Endothelial cell of umbilical vein (primary cell): ENCODE data around the gene DYNC2H1. TPM values are rescaled to one million over a fixed set of nuclear protein-coding genes. Genes with fewer than 3 reads are reported as not detected.

Experiments used
- BruUV-seq: library from RNA; stranded (reverse); fragments of 400-500 nt; replicated peaks from 2 replicates; lab custom pipeline; 2021; lab: Mats Ljungman, UMichigan
- CTCF ChIA-PET: fragments of 300-600, 350-600 bp; sonication (Branson Sonifier 250); formaldehyde crosslinking; loops from one replicate; lab custom pipeline; 2021; ENCODE audit warnings: antibody characterized with exemption, inconsistent platforms; lab: Charles Lee
- POLR2A ChIA-PET: fragments of 300-600, 350-600 bp; sonication (Branson Sonifier 250); formaldehyde crosslinking; loops from one replicate; lab custom pipeline; 2021; ENCODE audit warnings: antibody characterized with exemption, inconsistent platforms; lab: Charles Lee
- DNase-seq: peaks from one replicate; pipeline ENCODE4 v3.0.0-alpha.2; 2011; ENCODE audit warnings: low read depth, low spot score
- FAIRE-seq: peaks from 2 replicates; lab custom pipeline; 2011; peaks lifted over from hg19 to GRCh38; lab: Jason Lieb, UNC
- H2AFZ ChIP-seq: 2 replicates; pipeline ENCODE4 v1.6.0; 2012; ENCODE audit warnings: low read depth, low read length, control low read depth, inconsistent platforms
- H3K27ac ChIP-seq: 2 replicates; pipeline ENCODE4 v1.5.1; 2011; ENCODE audit warnings: low read depth, mild to moderate bottlenecking, control low read depth, low read length, moderate library complexity; ENCODE audit not compliant: insufficient read depth
- H3K27me3 ChIP-seq, 2 experiments: 2 replicates each; pipeline versions ENCODE4 v1.6.0 to v1.6.1; 2011; ENCODE audit warnings: low read length in 2 of 2, mixed read lengths in 1 of 2; ENCODE audit not compliant: control insufficient read depth in 2 of 2, insufficient read depth in 2 of 2
- H3K36me3 ChIP-seq, 2 experiments: 2 replicates in 1 of 2; 3 replicates in 1 of 2; pipeline ENCODE4 v1.5.1; 2011; ENCODE audit warnings: low read length in 2 of 2, mild to moderate bottlenecking in 1 of 2, moderate library complexity in 1 of 2; ENCODE audit not compliant: control insufficient read depth in 2 of 2, insufficient read depth in 2 of 2; ENCODE audit errors: extremely low read depth in 1 of 2
- H3K4me1 ChIP-seq: 3 replicates; pipeline ENCODE4 v1.5.1; 2011; ENCODE audit warnings: mild to moderate bottlenecking, low read length; ENCODE audit not compliant: control insufficient read depth, insufficient read depth; ENCODE audit errors: extremely low read depth
- H3K4me2 ChIP-seq: 2 replicates; pipeline ENCODE4 v1.6.1; 2011; ENCODE audit warnings: low read length, control low read depth, mixed read lengths; ENCODE audit not compliant: insufficient read depth
- H3K4me3 ChIP-seq, 3 experiments: fragments of 200-600 bp in 1 of 3; sonication (generic), shearing (Covaris generic) in 1 of 3; replicated peaks in 1 of 3; 2 replicates each; pipeline ENCODE4 v1.5.1; 2011 to 2016; ENCODE audit warnings: control low read depth in 3 of 3, low read length in 3 of 3, mild to moderate bottlenecking in 2 of 3, inconsistent platforms in 1 of 3, low read depth in 1 of 3, moderate library complexity in 1 of 3; ENCODE audit not compliant: insufficient read depth in 1 of 3
- H3K79me2 ChIP-seq: 2 replicates; pipeline ENCODE4 v1.6.0; 2012; ENCODE audit warnings: low read length, inconsistent platforms; ENCODE audit not compliant: control insufficient read depth, insufficient read depth
- H3K9ac ChIP-seq: replicated peaks from 2 replicates; pipeline ENCODE3; 2011; ENCODE audit warnings: low read length, control low read depth; ENCODE audit not compliant: insufficient read depth; ENCODE audit errors: extremely low read depth
- H3K9me1 ChIP-seq: replicated peaks from 3 replicates; pipeline ENCODE4 v1.6.0; 2011; ENCODE audit warnings: mild to moderate bottlenecking, low read length; ENCODE audit not compliant: control insufficient read depth, insufficient read depth; ENCODE audit errors: extremely low read depth
- H3K9me3 ChIP-seq: replicated peaks from 2 replicates; pipeline ENCODE4 v1.5.1; 2012; ENCODE audit warnings: low read length, inconsistent platforms; ENCODE audit not compliant: control insufficient read depth, insufficient read depth
- H4K20me1 ChIP-seq: replicated peaks from 2 replicates; pipeline ENCODE3; 2011; ENCODE audit warnings: mild to moderate bottlenecking, low read length; ENCODE audit not compliant: control insufficient read depth, insufficient read depth; ENCODE audit errors: extremely low read depth
- CTCF ChIP-seq, 2 donors: IDR thresholded peaks; 1 replicate in 1 of 2; 2 replicates in 1 of 2; pipeline ENCODE4 v1.5.1; 2011; ENCODE audit warnings: low read length in 2 of 2, mild to moderate bottlenecking in 2 of 2, moderate library complexity in 2 of 2, control low read depth in 1 of 2, inconsistent platforms in 1 of 2, low read depth in 1 of 2; ENCODE audit not compliant: insufficient read depth in 1 of 2; ENCODE audit errors: extremely low read depth in 1 of 2
- EZH2 ChIP-seq: IDR thresholded peaks from 2 replicates; pipeline ENCODE4 v1.6.1; 2012; ENCODE audit warnings: borderline replicate concordance, low read depth, mild to moderate bottlenecking, moderate library complexity, low read length, inconsistent platforms; ENCODE audit not compliant: severe bottlenecking
- FOS ChIP-seq: IDR thresholded peaks from 2 replicates; pipeline ENCODE4 v1.6.1; 2011; ENCODE audit warnings: mild to moderate bottlenecking, low read length, moderate library complexity, borderline replicate concordance; ENCODE audit not compliant: insufficient read depth
- GATA2 ChIP-seq: IDR thresholded peaks from 2 replicates; pipeline ENCODE4 v1.7.0; 2011; ENCODE audit warnings: low read depth, mild to moderate bottlenecking, moderate library complexity, mixed read lengths, low read length; ENCODE audit not compliant: insufficient read length, insufficient read depth
- JUN ChIP-seq: IDR thresholded peaks from 2 replicates; pipeline ENCODE4 v1.6.1; 2011; ENCODE audit warnings: borderline replicate concordance, low read depth; ENCODE audit not compliant: insufficient read length, insufficient read depth
- MAX ChIP-seq: IDR thresholded peaks from 2 replicates; pipeline ENCODE4 v1.6.1; 2011; ENCODE audit not compliant: insufficient read depth, insufficient read length
- MYC ChIP-seq: IDR thresholded peaks from one replicate; pipeline ENCODE4 v1.6.1; 2011; ENCODE audit warnings: mild to moderate bottlenecking, low read depth, low read length
- POLR2A ChIP-seq: IDR thresholded peaks from 2 replicates; pipeline ENCODE4 v1.6.1; 2012; ENCODE audit warnings: low read depth, mild to moderate bottlenecking, control low read depth, low read length
- POLR2AphosphoS5 ChIP-seq: IDR thresholded peaks from 2 replicates; pipeline ENCODE4 v1.6.1; 2012; ENCODE audit warnings: low read depth, mild to moderate bottlenecking, control low read depth, low read length, moderate library complexity; ENCODE audit not compliant: insufficient read depth
- dilution Hi-C: fragments of 300-500 bp; cut with MboI; formaldehyde crosslinking; loops from one replicate; pipeline ENCODE4 v1.15.0; 2019; ENCODE audit warnings: low sequenced_read_pairs; ENCODE audit not compliant: extremely low pct_ligation_motif_present
- intact Hi-C: fragments of 100-400 bp; cut with micrococcal nuclease; formaldehyde crosslinking; loops from one replicate; pipeline ENCODE4 v1.10.0; 2022
- polyA plus RNA-seq, 4 experiments: library from polyadenylated mRNA; depleted of rRNA in 3 of 4; stranded (reverse) in 3 of 4; unstranded in 1 of 4; fragments of >200 nt; gene quantifications; 2 replicates each; pipeline versions ENCODE4 v1.2.1 to v1.2.3, GENCODE V29; 2011 to 2012; ENCODE audit warnings: missing spikeins in 1 of 4
- total RNA-seq: library from RNA; stranded (reverse); gene quantifications from 2 replicates; pipeline ENCODE4 v1.2.3, GENCODE V29; 2021

DYNC2H1 gene
- total and polyA plus RNA-seq, 2 donors (not counting 3 experiments of a cell fraction or from before 2014, with no cell fraction given): 1.9 to 4.2 TPM

- Histone ChIP-seq H3K4me2 (no peak overlapping the region), H3K4me3 (no peak overlapping the region), H4K20me1 (no peaks in the 10 kb centered on the region), H3K4me1 (no peaks in the 10 kb centered on the region), H3K9ac (no peak overlapping the region), H3K79me2 (no peaks in the 10 kb centered on the region), H3K36me3 (no peaks in the 10 kb centered on the region), H3K9me1 (no peaks in the 10 kb centered on the region), H3K9me3 (no peaks in the 10 kb centered on the region), H2AFZ (no peak overlapping the region), H3K27me3 (no peaks in the 10 kb centered on the region), H3K27ac (no peak overlapping the region)
- no peak for FAIRE-seq
- POLR2A ChIA-PET: no interaction called here
- no peak for DNase-seq
- dilution Hi-C loops (no loop called here), intact Hi-C loops (no loop called here)
- CTCF ChIA-PET: no interaction called here
- BruUV-seq: no TSS peak
- TF ChIP-seq POLR2A (no peak), EZH2 (no peak), FOS (no peak), MYC (no peak), GATA2 (no peak), POLR2AphosphoS5 (no peak), JUN (no peak), CTCF (IDR thresholded peaks at IDR 0.05; ENCODE audit: extremely low read depth in 1 of 2, insufficient read depth in 1 of 2, low read depth in 1 of 2, low read length in 2 of 2) (no peak), MAX (no peak)
These were observed 331.8 kb downstream of the DYNC2H1 start for GRCh38 chr11:103441021-103441420.
